HG02981 (cell line): ENCODE data around the gene CACNA1F.

ENCODE experiments used
- ATAC-seq: cut with Tn5 transposase; IDR thresholded peaks from one replicate; pipeline ENCODE4 v1.9.1; 2021; ENCODE audit warnings: mild to moderate bottlenecking, moderate library complexity; ENCODE audit not compliant: unreplicated experiment

The CACNA1F gene

GRCh38 chrX:49199906-49200771 lies 33.0 kb downstream of the CACNA1F start, which contains the start of gene SYP:
Gene SYP, minus strand, starts transcription at chrX:49200193. Its CDS starts 7 bp downstream, at chrX:49200186.
- peak; percentile 97 for ATAC-seq

DNA sequence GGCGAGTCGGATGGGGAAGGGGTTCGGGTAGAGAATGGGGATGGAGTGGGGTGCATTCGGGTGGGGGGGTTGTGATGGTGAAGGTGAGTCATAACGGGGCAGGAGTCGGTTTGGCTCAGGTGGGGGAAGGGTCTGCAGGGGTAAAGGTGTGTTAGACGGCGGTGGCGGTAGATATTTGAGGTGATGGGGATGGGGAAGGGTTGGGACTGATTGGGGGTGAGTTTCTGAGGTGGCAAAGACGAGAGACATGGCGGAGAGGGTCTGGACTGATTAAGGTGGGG lies 33.9 kb downstream of the CACNA1F start:
- ATAC-seq, result no peak

- ATAC-seq, result no peak
These were observed 34.4 kb downstream of the CACNA1F start for GRCh38 chrX:49198540-49199314.

DNA sequence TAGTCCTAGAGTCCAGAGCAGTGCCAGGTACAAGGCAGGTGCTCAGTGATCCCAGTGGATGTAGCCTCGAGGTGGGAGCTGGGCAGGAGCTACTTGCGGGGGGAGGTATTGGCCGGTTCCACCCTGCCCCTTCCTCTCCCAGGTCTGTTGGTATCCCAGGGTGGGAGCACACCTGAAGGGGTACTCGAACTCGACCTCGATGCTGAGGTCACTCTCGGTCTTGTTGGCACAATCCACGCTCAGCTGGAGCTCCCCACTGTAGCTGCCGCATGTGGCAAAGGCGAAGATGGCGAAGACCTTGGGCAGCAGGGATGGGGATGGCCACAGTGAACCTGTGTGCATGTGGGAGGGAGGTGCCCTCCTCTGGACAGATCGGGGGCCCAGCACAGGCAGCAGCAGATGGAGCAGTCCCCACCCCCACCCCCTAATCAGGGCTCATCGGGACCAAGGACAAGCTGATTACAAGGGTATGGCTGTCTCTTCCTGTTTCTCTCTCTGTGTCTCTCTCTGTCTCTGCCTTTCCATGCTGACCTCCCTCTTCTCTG lies 35.5 kb downstream of the CACNA1F start:
- ATAC-seq, result no peak

GRCh38 chrX:49193542-49193964 lies 39.6 kb downstream of the CACNA1F start:
- ATAC-seq, result no peak

DNA sequence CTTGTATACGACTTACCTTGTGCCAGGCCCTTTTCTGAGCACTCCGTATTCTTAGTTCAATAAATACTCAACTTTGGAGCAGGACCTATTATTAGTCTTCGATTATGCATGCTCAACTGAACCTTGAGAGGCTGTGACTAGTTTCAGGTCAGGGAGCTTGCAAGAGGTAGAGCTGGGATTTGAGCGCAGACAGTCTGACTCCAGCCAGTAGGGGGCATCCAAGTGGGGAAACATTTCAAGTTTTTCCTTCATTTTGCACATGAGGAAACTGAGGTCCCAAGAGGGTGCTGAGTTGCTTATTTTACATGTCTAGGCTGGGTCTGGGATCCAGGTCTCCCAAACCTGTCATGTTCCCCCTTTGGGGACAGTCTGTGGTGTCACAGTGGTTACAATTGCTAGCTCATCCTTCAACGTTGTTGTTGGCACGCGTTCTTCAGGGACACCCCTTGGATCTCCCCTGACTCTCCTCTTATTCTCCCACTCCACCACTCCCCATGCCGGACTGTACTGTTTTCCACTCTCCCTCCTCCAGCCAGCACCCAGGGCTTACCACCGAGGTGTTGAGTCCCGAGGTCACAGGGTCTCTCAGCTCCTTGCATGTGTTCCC lies 40.3 kb downstream of the CACNA1F start:
- no peak for ATAC-seq

- no peak for ATAC-seq
These were observed 41.5 kb downstream of the CACNA1F start for GRCh38 chrX:49191574-49192011.

GRCh38 chrX:49190821-49191573 lies 42.1 kb downstream of the CACNA1F start:
- ATAC-seq, result peak; percentile 85

GRCh38 chrX:49189606-49190005 lies 43.5 kb downstream of the CACNA1F start:
- no peak for ATAC-seq

- no peak for ATAC-seq
These were observed 44.6 kb downstream of the CACNA1F start for GRCh38 chrX:49188468-49189076.

- no peak for ATAC-seq
These were observed 45.6 kb downstream of the CACNA1F start for GRCh38 chrX:49187526-49187925.

GRCh38 chrX:49187028-49187394 lies 46.1 kb downstream of the CACNA1F start:
- ATAC-seq, result no peak

GRCh38 chrX:49186125-49187027 lies 46.8 kb downstream of the CACNA1F start, which contains the start of gene PRICKLE3:
Gene PRICKLE3, minus strand, starts transcription at chrX:49186373. Its CDS starts 76 bp downstream, at chrX:49186297.
- no peak for ATAC-seq

GRCh38 chrX:49184294-49185281 lies 48.6 kb downstream of the CACNA1F start:
- peak; percentile 37 for ATAC-seq

- ATAC-seq, result no peak
These were observed 49.3 kb downstream of the CACNA1F start for GRCh38 chrX:49183701-49184281.

DNA sequence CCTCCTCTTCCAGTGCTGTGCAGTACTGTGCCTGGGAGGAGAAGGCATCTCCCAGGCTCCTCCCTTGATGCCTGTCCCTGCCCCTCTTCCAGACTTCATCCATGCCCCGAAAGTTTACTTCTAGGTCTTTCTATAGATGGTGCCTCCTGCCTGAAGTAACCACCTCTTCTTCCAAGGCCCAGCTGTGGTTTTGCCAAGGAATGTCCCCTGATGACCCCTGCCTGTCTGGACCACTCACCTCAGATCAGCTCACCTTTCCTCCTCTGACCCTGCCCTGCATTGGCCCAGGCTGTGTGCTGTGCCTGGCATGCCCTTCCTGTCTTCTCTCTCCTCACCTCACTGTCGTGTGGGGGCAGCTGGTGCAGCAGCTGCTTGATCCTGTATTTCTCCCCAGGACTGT lies 53.8 kb downstream of the CACNA1F start:
- no peak for ATAC-seq

- no peak for ATAC-seq
These were observed 54.6 kb downstream of the CACNA1F start for GRCh38 chrX:49178537-49178936.
